Mucosa of rectum (tissue), 2 donors: Measurements from ENCODE around the gene NSG1.

Experiments
- H3K27ac ChIP-seq, 2 donors: one replicate each; pipeline ENCODE4 v1.7.0; 2013; ENCODE audit warnings: inconsistent platforms in 2 of 2, low read depth in 2 of 2, low read length in 2 of 2
- H3K27me3 ChIP-seq, 2 donors: one replicate each; pipeline ENCODE4 v1.7.0; 2013; ENCODE audit warnings: low read length in 2 of 2; ENCODE audit not compliant: control insufficient read depth in 2 of 2, insufficient read depth in 2 of 2
- H3K36me3 ChIP-seq, 2 donors: one replicate each; pipeline ENCODE4 v1.7.0; 2013; ENCODE audit warnings: low read length in 2 of 2; ENCODE audit not compliant: control insufficient read depth in 2 of 2, insufficient read depth in 2 of 2
- H3K4me1 ChIP-seq, 2 donors: one replicate each; pipeline ENCODE4 v1.7.0; 2013; ENCODE audit warnings: low read length in 2 of 2, mild to moderate bottlenecking in 1 of 2; ENCODE audit not compliant: control insufficient read depth in 2 of 2, insufficient read depth in 2 of 2
- H3K4me3 ChIP-seq, 2 donors: one replicate each; pipeline ENCODE4 v1.7.0; 2013; ENCODE audit warnings: low read length in 2 of 2
- H3K9ac ChIP-seq, 2 donors: one replicate each; pipeline ENCODE4 v1.7.0; 2013; ENCODE audit warnings: low read length in 2 of 2, low read depth in 1 of 2, mild to moderate bottlenecking in 1 of 2
- H3K9me3 ChIP-seq, 2 donors: one replicate each; pipeline ENCODE4 v1.7.0; 2013; ENCODE audit warnings: low read length in 2 of 2; ENCODE audit not compliant: control insufficient read depth in 2 of 2
- donor health status: healthy.
- donor health status: Normal muscosa, but diverticular disease.

The NSG1 gene

DNA sequence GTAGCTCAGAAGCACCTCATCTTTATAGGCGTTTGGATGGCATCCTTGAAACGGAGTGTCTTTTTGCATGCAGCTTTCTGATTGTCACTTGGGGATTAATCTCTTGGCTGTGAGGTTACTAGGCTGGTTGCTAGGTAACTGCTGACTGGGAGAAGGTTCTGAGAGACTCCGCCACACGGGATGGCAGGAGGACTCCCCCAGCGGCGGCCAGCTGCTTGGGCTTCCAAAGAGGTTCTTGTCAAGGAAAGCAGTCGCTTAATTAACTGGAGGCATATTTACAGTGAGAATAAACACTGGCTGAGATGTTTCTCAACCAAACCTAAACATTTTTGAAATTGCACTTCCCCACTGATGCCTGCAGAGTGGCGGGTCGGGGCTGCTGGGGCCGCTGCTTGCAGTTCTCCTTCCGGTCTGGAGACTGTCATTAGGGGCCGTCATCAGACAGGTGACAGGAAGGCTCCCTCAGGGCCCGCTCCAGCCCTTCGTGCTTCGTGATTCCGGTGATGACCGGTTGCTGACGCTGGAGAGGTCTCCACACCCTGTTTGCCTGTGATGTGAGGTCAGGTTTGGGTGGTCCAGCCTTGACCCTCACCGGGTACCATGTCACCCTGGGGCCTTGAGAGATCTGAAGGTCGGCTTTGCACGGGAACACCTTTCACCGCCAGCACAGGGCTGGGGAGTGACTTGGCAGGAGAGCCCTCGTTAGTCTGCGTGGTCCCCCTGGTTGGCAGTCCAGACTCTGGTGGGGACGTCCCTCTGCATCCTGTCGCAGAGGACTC lies 9.1 kb downstream of the NSG1 start:
- Histone ChIP-seq H3K9ac (no peak overlapping the region), H3K4me1 (no peaks in the 10 kb centered on the region), H3K9me3 (no peaks in the 10 kb centered on the region), H3K27me3 (peaks cover 0 to 2% of the 10 kb centered on the region in 2 donors), H3K27ac (peak overlapping the region; percentile 47 to 52), H3K4me3 (no peak overlapping the region), H3K36me3 (no peaks in the 10 kb centered on the region)

DNA sequence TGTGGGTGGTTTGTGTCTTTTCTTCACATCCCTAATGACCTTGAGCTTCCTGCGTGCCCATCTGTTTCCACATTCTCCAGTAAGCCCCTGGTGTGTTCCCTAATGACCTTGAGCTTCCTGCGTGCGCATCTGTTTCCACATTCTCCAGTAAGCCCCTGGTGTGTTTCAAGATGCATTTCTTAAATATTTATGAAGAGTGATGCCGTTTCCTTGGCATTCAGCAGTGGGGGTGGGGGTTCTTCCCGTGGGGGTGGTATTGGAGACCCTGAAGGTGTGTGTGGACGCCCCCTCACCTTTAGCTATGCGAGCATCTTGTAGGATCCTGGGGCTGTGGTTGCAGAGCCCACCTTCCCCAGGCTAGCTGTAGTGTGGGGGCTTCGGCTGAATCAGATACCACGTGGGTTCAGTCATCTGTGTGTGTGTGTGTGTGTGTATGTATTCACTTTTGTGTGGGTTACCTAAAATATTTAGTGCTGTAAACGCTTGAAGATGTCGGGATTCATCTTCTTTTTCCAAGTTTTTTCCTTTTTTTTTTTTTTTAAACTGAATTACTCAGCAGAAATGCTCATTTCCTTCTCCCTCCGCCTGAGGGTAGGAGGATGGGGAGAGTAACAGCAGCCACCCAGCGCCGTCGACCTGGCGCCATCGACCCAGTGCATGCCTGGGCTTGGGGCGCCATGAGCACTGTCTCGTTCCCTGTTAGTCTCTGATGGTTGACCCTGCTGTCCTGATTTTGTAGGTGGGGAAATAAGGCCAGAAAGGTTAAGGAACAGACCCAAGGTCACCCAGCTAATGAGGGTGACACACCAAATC lies 9.9 kb downstream of the NSG1 start:
- Histone ChIP-seq H3K36me3 (no peaks in the 10 kb centered on the region), H3K9ac (no peak overlapping the region), H3K4me3 (no peak overlapping the region), H3K27ac (peak overlapping the region; percentile 47 to 52), H3K4me1 (no peaks in the 10 kb centered on the region), H3K9me3 (no peaks in the 10 kb centered on the region), H3K27me3 (peaks cover 0 to 2% of the 10 kb centered on the region in 2 donors)

- Histone ChIP-seq H3K4me1 (no peaks in the 10 kb centered on the region), H3K9ac (no peak overlapping the region), H3K27ac (peak overlapping the region; percentile 9 to 27), H3K4me3 (no peak overlapping the region), H3K36me3 (no peaks in the 10 kb centered on the region), H3K9me3 (no peaks in the 10 kb centered on the region), H3K27me3 (peaks cover 0 to 2% of the 10 kb centered on the region in 2 donors)
Observed at GRCh38 chr4:4397441-4397819, 10.5 kb downstream of the NSG1 start.

GRCh38 chr4:4398430-4398829 lies 11.5 kb downstream of the NSG1 start:
- Histone ChIP-seq H3K27me3 (peaks cover 0 to 2% of the 10 kb centered on the region in 2 donors), H3K4me3 (no peak overlapping the region), H3K9me3 (no peaks in the 10 kb centered on the region), H3K9ac (no peak overlapping the region), H3K36me3 (no peaks in the 10 kb centered on the region), H3K27ac (no peak overlapping the region), H3K4me1 (no peaks in the 10 kb centered on the region)

DNA sequence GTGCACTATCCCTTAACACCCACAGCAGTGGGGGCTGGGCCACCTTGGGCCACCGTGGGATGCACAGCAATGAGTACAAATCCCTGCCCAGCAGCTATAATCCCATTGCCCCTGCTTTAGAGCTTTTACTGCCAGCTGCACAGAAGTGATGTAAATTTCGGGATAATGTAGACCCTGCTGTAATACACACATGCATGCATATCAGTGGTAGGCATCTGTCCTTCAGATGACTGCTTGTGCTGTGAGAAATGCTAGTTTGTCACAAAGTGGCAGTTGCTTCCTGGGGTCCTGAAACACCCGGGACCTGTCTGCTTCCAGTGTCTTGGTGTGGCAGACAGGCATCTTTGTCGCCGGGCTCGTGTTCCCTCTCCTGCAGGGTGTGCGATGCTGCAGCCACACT lies 14.1 kb downstream of the NSG1 start:
- Histone ChIP-seq H3K36me3 (no peaks in the 10 kb centered on the region), H3K4me3 (no peak overlapping the region), H3K9me3 (no peaks in the 10 kb centered on the region), H3K27ac (no peak overlapping the region), H3K4me1 (no peaks in the 10 kb centered on the region), H3K9ac (no peak overlapping the region), H3K27me3 (peaks cover 0 to 2% of the 10 kb centered on the region in 2 donors)

DNA sequence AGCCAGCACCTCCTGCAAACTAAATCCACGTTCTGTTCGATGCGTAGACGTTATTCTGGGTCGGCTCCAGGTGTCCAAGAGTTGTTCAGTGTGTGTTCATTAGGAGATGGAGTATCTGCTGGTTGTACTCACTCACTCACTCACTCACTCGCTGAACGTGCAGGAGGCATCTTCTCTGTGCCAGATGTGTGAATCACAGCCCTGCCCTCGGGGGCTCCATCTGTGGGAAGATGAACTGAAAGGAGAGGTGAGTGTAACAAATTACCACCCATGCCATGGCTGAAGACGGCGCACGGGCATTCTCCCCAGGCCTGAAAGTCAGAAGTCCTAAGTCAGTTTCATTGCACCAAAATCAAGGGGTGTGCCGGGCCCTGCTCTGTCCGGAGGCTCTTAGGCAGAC lies 16.1 kb downstream of the NSG1 start:
- H3K4me1 ChIP-seq = no peaks in the 10 kb centered on the region
- H3K9me3 ChIP-seq = no peaks in the 10 kb centered on the region
- peaks cover 2 to 3% of the 10 kb centered on the region in 2 donors for H3K27me3 ChIP-seq
- no peak overlapping the region for H3K4me3 ChIP-seq
- H3K9ac ChIP-seq = no peak overlapping the region
- no peak overlapping the region for H3K27ac ChIP-seq
- H3K36me3 ChIP-seq = no peaks in the 10 kb centered on the region

GRCh38 chr4:4405358-4405962 lies 18.6 kb downstream of the NSG1 start:
- Histone ChIP-seq H3K27me3 (peaks cover 0 to 3% of the 10 kb centered on the region in 2 donors), H3K9ac (no peak overlapping the region), H3K4me3 (no peak overlapping the region), H3K4me1 (no peaks in the 10 kb centered on the region), H3K9me3 (no peaks in the 10 kb centered on the region), H3K27ac (no peak overlapping the region), H3K36me3 (no peaks in the 10 kb centered on the region)

GRCh38 chr4:4406455-4407298 lies 19.8 kb downstream of the NSG1 start:
- peaks cover 0 to 3% of the 10 kb centered on the region in 2 donors for H3K27me3 ChIP-seq
- no peaks in the 10 kb centered on the region for H3K36me3 ChIP-seq
- H3K9ac ChIP-seq = no peak overlapping the region
- no peak overlapping the region for H3K4me3 ChIP-seq
- no peaks in the 10 kb centered on the region for H3K9me3 ChIP-seq
- H3K27ac ChIP-seq = no peak overlapping the region
- H3K4me1 ChIP-seq = no peaks in the 10 kb centered on the region

DNA sequence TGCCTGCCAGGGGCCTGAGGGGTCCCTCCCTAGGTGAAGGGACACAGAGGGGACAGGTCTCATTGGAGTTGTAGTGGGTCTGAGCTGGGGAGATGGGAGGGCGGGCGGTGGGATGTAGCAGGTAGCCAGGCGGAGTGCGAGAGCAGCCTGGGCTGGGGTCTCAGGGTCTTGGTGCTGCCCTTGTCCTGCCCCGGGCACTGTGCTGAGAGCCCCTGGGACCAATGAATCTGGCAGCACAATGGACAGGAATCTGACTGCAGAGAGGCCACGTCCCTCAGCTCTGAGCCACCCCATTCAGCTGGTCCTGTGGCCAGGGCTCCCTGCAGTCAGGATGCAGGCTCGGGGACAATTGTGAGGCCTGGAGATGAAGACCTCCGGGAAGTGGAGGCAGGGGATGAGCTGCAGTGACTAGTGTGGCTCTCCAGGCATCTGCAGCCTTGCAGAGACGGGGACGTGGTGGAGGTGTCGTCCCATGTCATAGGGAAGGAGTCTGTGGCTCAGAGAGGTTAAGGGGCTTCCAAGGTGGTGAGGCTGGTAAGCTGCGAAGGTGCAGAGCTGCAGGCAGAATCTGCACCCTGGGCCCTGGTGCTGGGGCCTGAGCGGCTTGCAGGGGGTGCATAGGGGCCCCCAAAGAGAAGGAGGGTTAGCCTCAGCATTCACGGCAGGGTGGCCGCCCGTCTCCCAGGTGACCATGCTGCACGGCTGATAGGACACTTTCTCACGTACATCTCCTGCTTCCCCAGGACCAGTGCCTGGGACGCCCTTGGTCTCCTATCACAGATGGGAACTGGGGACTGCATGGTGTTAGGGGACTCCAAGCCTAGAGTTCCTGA lies 20.6 kb downstream of the NSG1 start:
- H3K9ac ChIP-seq = no peak overlapping the region
- H3K9me3 ChIP-seq = no peaks in the 10 kb centered on the region
- no peak overlapping the region for H3K4me3 ChIP-seq
- no peaks in the 10 kb centered on the region for H3K36me3 ChIP-seq
- H3K27ac ChIP-seq = no peak overlapping the region
- H3K27me3 ChIP-seq = peaks cover 0 to 3% of the 10 kb centered on the region in 2 donors
- no peaks in the 10 kb centered on the region for H3K4me1 ChIP-seq
